Measurements from ENCODE around the gene BRD3.

Gene BRD3

GRCh38 chr9:134039386-134040175 lies 28.2 kb downstream of the BRD3 start:
- no peak for DNase-seq (ENCODE audit: low read depth)

- no peak for DNase-seq (ENCODE audit: low read depth)
These were observed 30.2 kb downstream of the BRD3 start for GRCh38 chr9:134037641-134038040.

- DNase-seq (ENCODE audit: low read depth), result no peak
These were observed 31.7 kb downstream of the BRD3 start for GRCh38 chr9:134036130-134036529.

- DNase-seq (ENCODE audit: low read depth), result no peak
These were observed 32.5 kb downstream of the BRD3 start for GRCh38 chr9:134035041-134036039.

GRCh38 chr9:134034215-134035040 lies 33.4 kb downstream of the BRD3 start:
- DNase-seq (ENCODE audit: low read depth), result no peak

- DNase-seq (ENCODE audit: low read depth), result no peak
These were observed 34.2 kb downstream of the BRD3 start for GRCh38 chr9:134033516-134034214.

- DNase-seq (ENCODE audit: low read depth), result no peak
These were observed 35.2 kb downstream of the BRD3 start for GRCh38 chr9:134032456-134033222.

GRCh38 chr9:134031783-134032182 lies 36.0 kb downstream of the BRD3 start:
- DNase-seq (ENCODE audit: low read depth), result no peak

GRCh38 chr9:134030821-134031470 lies 36.9 kb downstream of the BRD3 start:
- no peak for DNase-seq (ENCODE audit: low read depth)

- no peak for DNase-seq (ENCODE audit: low read depth)
These were observed 38.3 kb downstream of the BRD3 start for GRCh38 chr9:134029248-134030226.

GRCh38 chr9:134028575-134029247 lies 39.1 kb downstream of the BRD3 start:
- no peak for DNase-seq (ENCODE audit: low read depth)

- DNase-seq (ENCODE audit: low read depth), result no peak
These were observed 39.8 kb downstream of the BRD3 start for GRCh38 chr9:134028076-134028475.

GRCh38 chr9:134027561-134027960 lies 40.3 kb downstream of the BRD3 start:
- no peak for DNase-seq (ENCODE audit: low read depth)

GRCh38 chr9:134026981-134027380 lies 40.8 kb downstream of the BRD3 start:
- DNase-seq (ENCODE audit: low read depth), result no peak

- no peak for DNase-seq (ENCODE audit: low read depth)
These were observed 41.2 kb downstream of the BRD3 start for GRCh38 chr9:134026581-134026980.

GRCh38 chr9:134025606-134026541 lies 42.0 kb downstream of the BRD3 start:
- peak; percentile 34 for DNase-seq (ENCODE audit: low read depth)

All from activated T-helper 1 cell treated with Interleukin-2 at 50 U/mL for 16 hours (primary cell).